GM03348 (cell line): ENCODE measurements around the gene SLC35D3.
"Not testable (repeated sequence)": the region's sequence is repeated elsewhere in the genome, so short reads cannot be mapped to it uniquely, and the experiment has no call there.

Experiments used
- DNase-seq: peaks from one replicate; pipeline ENCODE4 v3.0.0; 2012; ENCODE audit warnings: low spot score

Gene SLC35D3

DNA sequence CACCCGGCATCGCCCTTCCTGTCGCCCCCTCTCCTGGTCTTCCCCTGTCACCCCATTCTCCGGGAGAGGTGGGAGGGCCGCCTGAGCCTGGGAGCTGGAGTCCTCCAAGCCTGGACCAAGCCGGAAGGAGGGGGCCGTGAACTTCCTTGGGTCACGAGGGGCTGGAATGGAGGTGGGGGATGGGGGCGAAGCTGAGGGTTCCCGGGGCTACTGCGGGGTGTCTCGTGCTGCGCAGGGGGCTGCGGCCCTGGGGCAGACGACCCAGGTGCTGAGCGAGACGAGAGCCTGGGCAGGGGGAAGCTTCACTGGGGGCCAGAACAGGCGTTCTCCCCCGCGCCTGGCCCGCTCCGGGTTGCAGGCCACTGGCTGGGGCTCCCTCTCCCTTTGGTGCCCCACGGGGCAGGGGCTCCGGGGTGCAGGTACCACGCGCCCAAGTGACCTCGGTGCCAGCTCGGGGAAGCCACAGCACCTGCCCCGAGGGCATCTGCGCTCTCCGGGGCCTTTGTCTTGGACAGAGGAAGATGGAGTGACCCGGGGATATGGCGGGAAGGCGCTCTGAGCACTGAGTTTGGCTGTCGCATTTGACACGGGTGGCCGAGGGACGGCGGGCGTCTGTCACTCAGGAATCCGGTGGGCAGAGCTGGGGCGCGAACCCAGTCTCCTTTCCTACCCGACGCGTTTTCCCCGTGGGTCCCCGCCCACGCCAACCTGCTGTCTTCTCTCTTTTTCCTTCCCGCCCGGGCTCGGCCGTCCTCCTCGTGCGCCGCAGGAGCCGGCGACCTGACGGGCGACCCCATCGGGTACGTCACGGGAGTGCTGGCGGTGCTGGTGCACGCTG is 1.2 kb downstream of the SLC35D3 start:
- DNase-seq, result peak; percentile 10

DNA sequence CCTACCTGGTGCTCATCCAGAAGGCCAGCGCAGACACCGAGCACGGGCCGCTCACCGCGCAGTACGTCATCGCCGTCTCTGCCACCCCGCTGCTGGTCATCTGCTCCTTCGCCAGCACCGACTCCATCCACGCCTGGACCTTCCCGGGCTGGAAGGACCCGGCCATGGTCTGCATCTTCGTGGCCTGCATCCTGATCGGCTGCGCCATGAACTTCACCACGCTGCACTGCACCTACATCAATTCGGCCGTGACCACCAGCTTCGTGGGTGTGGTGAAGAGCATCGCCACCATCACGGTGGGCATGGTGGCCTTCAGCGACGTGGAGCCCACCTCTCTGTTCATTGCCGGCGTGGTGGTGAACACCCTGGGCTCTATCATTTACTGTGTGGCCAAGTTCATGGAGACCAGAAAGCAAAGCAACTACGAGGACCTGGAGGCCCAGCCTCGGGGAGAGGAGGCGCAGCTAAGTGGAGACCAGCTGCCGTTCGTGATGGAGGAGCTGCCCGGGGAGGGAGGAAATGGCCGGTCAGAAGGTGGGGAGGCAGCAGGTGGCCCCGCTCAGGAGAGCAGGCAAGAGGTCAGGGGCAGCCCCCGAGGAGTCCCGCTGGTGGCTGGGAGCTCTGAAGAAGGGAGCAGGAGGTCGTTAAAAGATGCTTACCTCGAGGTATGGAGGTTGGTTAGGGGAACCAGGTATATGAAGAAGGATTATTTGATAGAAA is 2.0 kb downstream of the SLC35D3 start:
- DNase-seq, result no peak

DNA sequence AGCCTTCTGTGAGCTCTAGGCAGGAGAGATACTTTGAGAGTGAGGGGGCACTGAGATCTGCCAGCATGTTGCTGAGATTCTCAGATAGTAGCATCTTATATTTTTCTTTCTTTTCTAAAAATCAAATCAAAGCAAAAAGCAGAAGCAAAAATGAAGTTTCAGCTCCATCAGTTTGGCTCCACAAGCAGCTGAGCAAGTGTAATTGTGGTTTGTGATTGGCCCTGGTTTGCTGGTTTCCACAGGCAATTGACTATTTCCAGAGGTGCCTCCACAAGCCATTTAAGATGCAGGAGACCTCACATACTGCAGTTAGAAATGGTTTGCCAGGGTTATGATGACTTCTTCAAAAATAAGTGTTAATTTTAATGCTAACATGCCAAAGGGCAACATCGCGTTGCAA is 4.3 kb downstream of the SLC35D3 start:
- no peak for DNase-seq

DNA sequence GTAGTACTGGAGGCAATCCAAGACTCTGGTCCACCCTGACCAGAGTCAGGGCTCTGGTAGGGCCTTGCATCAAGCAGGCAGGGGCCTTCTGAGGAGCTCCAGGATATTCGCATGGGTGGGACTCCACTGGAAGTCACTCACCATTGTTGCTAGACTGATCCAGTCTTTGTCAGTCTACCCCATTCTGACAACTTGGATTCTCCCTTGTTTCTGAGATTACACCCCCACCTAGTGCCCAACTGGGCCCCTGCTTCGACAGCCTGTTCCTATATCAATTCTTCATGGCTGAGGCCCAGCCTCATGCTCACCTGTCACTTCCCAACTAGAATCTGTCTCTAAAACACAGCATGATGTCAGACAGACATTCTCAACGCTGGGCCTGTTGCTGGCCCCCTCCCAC is 5.2 kb downstream of the SLC35D3 start:
- no peak for DNase-seq

DNA sequence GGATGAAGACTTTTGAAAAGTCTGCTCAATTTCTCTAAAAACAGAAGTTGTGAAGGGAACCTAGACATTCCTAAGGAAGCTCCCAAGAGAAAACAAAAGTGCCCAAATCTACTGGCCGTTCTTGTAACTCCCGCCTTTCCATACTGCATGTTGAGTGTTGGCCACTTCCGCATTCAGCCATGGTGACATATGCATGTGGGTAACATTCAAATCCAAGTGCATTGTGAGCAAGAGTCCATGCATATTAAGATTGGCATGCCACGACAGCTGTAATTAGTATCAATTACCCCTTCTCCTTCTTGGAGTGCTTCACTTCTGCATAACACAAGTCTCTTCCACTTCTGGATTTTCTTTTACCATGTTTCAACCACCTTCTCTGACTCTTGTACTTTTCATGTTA is 8.4 kb downstream of the SLC35D3 start:
- DNase-seq, result no peak

DNA sequence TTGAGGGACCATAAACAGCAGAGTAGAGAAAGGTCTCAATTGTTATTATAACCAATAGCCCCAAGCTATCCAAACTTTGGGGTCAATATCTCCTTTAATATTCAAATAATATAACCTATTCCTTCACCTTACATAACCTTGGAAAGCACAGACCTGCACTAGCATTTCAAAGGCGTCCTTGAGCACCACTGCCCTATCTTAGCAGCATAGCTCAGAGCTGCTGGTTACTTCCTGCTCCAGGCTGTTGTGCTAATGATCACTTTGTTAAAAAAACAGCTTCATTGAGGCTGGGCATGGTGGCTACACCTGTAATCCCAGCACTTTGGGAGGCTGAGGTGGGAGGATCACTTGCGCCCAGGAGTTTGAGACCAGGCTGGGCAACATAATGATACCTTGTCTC is 10.5 kb downstream of the SLC35D3 start:
- DNase-seq, result no peak

DNA sequence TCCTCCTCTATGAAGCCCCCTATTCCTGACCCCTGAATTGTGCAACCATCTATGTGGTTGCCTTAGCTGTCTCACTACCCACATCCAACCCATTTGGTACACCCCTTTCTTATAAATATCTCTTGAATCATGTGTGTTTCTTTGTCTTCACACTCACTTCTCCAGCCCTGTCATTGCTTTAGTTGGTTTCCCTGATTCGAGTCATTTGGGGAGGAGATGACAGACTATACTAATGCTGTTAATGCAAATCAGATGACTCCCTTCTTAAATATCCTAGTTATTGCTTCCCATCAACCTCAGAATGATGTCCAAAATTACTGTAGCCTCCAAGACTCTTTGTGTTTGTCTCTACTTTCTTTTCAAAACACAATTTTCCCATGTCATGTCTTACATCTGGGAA is 23.0 kb downstream of the SLC35D3 start:
- DNase-seq, result no peak

DNA sequence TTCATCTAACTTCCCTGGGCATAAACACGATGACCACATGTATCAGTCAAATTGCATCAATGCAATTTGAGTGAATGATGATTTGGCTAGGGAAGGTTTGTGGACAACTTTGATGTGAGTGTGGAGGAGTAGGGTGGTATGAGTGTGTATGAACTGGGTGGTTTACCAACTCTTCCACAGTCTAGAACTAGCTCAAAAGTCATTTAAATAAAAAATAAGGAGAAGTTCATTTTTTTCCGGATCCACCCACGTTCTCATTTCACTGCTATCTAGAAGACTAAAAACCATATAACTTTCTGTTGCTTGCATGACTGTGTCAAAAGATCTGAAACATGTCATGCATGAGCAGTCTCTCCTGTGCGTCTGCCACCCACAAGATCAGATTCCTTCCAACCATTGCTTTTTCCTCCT is 23.6 kb downstream of the SLC35D3 start:
- no peak for DNase-seq

DNA sequence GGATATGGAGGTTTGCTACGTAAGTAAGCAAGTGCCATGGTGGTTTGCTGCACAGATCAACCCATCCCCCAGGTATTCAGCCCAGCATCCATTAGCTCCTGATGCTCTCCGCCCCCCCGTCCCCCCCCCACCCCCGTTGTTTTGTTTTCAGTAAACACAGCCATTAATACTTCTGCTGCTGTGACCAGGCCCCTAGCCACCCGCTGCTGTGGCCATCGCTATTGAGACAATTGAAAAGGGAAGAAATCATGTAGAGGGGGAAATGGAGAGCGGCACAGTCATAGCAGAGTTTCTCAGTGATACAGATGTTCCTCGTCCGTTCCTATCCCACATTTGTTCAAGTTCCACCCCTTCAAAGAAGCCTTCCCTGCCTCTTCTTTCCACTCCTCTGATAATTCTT is 24.9 kb downstream of the SLC35D3 start:
- DNase-seq, result no peak

DNA sequence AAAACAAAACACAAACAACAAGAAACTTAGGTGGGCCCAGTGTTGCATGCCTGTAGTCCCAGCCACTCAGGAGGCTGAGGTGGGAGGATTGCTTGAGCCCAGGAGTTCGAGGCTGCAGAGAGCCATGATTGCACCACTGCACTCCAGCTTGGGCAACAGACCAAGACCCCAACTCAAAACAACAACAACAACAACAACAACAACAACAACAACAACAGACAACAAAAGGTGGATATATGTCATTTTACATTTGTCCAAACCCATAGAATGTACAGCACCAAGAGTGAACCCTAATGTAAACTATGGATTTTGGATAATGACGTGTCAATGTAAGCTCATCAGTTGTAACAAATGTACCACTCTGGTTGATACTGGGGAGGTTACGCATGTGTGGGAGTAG is 27.9 kb downstream of the SLC35D3 start:
- DNase-seq, result not testable (repeated sequence)

DNA sequence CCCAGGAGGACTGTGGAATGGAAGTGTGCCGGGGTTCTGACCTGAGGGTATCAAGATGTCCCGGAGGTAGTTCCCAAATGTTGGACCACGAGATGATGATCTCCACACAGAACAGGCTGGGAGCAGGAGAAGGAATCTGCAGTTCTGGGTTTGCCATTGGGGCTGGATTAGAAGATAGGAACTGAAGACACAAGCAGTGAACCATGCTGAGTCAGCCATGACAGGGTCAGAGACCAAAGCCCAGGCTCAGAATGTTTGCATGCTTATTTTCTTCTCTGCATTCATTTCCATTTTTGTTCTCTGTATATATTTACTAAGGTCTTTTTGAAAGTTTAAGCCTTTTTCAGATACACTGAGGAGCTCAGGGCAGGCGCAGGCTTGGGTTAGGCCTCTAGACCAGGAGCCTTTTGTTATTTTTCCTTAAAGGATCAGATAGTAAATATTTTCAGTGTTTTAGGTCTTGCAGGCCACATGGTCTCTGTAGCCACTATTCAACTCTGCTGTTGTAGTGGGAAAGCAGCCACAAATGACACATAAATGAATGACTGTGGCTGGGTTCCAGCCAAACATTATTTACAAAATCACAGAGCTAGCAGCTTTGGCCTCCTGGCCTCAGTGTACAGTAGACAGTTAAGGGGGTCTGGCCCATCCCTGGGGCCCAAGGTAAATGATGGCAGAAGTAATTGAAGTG is 28.5 kb downstream of the SLC35D3 start:
- DNase-seq, result no peak

DNA sequence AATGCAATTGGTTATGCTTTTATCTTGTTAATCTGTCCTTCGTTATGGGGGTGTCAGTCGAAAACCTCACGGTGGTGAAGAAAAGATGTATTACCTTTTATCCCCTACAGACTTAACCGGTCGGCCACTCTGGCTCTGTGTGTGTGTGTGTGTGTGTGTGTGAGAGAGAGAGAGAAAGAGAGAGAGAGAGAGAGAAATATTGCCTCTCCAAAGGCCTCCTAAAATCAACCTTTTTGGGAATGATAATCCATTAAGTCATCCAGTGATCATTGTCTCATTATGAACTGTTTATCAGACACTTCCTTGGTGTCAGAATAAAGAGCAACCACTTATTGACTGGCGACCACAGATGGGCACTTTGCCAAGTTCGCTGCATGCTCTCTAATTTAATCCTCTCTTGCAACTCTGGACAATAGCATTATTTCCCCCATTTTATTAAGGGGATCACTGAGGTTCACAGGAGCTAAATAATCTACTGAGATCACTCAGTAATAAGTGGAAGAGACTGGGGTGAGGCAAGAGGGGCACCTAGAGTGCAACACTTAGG is 30.7 kb downstream of the SLC35D3 start:
- no peak for DNase-seq

DNA sequence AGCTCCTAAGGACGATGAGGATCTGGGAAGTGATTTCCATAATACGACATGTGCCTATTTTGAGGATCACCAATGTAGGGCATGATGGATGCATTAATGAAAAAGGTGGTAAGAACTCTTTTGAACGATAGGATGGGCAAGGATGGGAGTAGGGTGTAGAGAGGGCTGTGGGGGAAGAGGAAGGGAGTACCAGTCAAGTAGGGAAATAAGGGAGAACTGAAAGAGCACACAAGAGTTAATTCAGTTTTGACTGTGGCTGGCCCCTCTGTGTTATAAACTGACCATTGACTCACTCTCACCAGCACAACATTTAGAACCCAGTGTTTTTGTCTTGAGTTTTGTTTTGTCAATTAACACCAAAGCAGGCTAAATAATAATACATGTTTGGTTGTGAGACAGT is 33.0 kb downstream of the SLC35D3 start:
- no peak for DNase-seq

DNA sequence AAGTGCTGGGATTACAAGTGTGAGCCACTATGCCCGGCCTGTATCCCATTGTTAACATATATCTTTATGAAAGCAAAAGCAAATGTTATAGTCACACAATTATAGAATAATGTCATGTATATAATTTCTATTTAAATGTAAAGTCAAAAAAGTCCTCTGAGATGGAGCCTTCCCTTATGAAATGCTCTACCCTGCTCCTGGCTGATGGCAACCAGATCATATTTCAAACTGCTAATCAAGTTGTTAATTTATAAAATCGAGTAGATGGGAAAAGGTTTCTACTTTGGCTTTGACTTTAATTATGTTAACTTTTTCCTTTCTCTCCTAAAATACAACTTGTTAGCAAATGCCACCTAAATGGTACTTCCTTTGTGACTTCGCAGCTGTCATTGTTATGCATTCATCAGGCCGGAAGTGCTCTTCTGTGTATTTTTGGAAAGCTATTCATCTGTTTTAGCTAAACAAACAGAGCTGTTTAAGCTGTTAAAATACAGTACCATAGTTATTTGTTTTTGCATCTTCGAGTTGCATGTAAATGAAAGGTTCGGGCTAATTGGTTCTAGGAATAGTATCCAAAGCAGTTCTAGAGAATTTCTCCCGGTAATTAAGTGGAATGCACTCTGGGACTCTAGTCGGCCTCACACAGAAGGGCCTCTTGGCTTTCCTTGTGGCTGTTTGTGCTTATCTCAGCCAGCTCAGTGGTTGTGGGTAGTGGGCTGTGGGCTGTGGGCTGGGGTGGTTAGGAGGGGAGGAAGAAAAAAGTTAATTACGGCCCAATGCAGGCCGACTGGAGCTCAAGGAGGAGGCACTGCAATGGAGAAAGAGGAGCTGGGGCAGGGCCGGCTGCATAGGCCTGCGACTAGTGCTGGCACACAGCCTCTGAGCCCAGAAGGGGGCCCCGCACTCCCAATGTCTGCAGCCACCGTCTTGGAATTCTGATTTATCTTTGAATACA is 34.8 kb downstream of the SLC35D3 start:
- no peak for DNase-seq

DNA sequence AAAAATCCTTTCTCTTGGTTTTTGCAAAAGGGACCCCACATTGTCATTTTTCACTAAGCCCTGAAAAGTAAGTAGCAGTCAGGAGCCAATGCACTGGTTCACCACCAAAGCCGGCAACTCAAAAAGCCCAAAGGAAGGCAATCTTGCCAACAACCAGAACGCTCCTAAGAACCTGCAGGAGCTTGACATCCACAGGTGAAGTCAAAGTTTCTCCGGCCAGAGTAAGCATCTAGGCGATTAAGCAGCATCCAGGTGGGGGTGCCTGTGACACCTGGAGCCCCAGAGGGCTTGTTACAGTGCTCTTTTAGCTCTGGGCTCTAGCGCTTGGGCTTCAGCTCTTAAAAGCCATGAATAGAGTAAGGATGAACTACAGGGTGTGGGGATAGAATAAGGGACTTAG is 36.1 kb downstream of the SLC35D3 start:
- no peak for DNase-seq

DNA sequence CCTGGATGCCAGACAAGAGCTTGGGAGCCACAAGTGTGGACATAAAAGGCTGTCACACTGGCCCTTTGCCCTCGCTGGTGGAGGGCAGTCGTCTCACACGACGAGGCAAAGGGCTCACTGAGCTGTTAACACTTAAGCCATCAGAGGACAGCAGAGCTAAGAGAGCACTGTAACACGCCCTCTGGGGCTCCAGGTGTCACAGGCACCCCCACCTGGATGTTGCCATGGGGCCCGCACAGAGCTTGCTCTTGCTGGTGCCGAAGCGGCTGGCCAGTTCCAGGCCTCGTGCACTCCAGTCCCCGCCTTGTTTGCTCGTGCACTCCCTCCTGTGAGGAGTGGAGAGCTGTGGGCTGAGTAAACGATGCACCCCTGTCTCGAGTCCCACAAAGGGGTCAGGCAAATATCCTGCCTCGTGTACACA is 37.4 kb downstream of the SLC35D3 start:
- DNase-seq, result no peak

DNA sequence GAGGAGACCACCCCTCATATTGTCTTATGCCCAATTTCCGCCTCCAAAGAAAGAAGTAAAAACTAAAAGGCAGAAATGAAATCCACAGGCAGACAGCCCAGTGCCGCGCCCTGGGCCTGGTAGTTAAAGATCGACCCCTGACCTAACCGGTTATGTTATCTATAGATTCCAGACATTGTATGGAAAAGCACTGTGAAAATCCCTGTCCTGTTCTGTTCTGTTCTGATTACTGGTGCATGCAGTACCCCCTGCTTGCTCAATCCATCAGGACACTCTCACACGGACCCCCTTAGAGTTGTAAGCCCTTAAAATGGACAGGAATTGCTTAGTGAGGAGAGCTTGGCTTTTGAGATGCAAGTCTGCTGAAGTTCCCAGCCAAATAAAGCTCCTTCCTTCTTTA is 37.8 kb downstream of the SLC35D3 start:
- not testable (repeated sequence) for DNase-seq

DNA sequence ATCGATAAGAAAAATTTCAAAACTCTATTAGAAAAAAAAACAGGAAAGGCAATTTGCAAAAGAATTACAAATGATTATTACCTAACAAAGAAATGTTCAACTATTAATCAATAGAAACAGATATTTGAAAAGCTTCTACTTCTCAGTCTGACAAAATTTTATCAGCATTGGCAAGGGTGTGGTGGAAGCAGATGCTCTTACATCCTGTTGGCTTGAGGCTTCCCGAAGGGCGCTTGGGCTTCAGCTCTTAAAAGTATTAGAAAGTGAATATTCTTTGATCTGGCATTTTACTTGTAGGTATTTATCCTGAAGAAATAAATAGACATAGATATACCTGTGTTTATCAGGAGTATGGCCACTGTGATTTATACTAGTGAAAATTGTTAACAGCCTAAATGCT is 38.7 kb downstream of the SLC35D3 start:
- DNase-seq, result no peak

DNA sequence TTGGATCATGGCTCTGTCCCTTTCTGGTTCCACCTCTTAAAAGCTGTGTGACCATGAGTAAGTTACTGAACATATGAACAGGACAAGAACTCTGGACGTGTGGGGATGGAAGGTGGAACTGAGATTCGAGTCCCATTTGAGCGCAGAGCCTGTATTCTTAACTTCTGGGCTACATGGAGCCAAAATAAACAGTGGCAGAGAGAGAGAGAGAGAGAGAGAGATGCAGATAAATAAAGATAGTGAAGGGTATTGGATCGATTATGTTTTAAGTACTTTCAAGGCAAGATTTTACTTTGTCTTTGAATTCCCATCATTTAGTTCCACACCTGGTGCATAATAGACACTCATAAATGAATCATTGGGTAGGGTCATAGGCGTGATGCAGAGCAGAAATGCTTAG is 39.7 kb downstream of the SLC35D3 start:
- no peak for DNase-seq

DNA sequence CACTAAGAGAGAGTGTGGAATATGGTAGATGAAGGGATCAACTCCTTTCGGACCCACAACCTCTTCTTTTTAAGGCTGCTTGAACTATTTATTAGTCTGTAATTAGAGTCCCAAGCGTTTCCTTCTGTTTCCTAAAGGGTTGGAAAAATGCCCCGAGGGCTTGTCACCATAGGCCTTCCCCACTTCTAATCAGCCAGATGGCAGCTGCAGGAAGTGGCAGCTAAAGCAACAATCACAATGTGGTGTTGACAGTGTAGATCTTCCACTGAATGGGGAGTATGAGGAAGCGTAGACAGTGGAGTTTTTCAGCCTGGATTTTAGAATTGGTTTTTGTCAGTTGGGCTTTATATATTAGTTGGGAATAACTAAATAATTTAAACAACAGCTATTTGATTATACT is 40.6 kb downstream of the SLC35D3 start:
- DNase-seq, result no peak

DNA sequence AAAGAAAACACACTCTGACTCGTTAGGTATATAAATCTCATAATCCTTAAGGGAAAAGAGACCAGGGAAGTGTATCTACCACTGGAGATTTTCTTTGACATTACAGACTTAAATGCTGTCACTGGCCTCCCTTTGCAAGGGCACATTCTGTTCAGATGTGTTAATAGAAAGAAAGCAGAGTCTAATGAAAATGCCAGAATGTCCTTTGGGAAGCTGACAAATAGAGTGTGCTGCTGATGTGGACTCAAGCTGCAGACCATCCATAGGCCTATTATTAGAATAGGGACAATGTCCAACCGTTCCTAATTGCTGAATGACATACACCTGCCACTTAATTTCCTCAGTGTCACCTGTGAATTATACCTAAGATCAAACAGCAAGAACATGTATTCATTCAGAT is 41.2 kb downstream of the SLC35D3 start:
- DNase-seq, result no peak

DNA sequence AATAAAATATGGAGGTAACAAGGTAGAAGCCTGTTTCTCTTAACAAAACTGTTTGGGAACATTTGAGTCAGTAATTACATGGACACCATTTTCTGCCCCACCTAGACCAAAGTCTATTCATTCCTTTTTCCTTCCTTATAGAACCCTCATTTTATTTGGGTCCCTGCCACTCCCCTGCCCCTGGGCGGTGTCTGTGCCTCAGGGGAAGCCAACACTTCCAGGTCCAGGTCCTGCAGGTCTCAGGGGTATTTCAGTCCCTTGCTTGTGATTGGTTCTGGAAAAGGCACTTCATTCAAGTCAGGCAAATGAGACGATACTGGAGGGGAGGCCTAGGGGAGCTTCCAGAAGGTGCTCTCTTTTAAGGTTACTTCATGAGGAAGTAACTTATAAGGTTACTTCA is 42.3 kb downstream of the SLC35D3 start:
- no peak for DNase-seq
